Activated CD4-positive, alpha-beta T cell treated with anti-CD3 and anti-CD28 coated beads, Interleukin-2, Interleukin-4, amounts not matched to agents 100 ng/mL and 50 ng/mL, durations not matched to agents 16 hours and 8 hours (primary cell): Measurements from ENCODE around the gene CTNNA2.

Source experiments
- DNase-seq: peaks from one replicate; pipeline ENCODE4 v3.0.0-alpha.2; 2020; ENCODE audit warnings: low spot score

CTNNA2 gene

GRCh38 chr2:80330527-80331450 lies 817.9 kb downstream of the CTNNA2 start:
- no peak for DNase-seq

- DNase-seq: no peak
Observed at GRCh38 chr2:80333886-80334285, 821.0 kb downstream of the CTNNA2 start.

DNA sequence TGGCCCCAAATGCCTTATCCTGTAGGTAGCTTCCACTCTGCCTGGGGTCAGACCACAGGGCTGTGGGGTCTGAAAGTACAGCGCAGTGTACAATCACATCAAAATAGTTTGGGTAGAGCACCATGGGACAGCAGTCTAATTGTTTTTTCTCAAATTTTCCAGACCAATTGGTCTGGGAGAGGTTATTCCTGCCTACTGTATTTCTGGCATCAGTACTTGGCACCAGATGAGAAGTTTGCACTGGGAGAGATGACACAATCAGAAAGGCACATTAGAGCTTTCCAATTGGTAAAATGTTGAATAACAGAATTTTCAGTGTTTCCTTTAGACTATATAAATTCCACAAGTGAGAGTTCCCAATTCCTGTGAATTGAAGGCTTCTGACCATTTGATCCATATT lies 822.6 kb downstream of the CTNNA2 start:
- no peak for DNase-seq

GRCh38 chr2:80338794-80339193 lies 825.9 kb downstream of the CTNNA2 start:
- DNase-seq: no peak

DNA sequence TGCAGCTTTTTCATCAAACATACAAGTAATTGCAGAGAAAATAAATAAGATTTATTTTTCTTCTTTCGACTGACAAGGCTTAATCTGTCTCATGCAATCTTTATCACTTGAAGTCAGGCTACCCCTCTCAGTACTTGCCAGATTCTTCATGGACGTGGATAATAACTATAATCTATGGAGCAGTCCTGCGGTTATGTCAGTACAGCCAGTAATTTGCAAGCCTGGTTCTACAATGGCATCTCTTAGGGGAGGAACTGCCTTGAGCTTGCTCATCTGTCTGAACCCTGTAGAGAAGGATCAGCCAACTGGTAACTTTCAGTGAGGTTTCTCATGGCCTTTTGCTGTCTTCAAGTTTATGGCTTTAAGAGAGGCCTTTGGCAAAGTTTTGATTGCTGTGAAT lies 827.2 kb downstream of the CTNNA2 start:
- no peak for DNase-seq

GRCh38 chr2:80348078-80348477 lies 835.2 kb downstream of the CTNNA2 start:
- DNase-seq: no peak

- no peak for DNase-seq
Observed at GRCh38 chr2:80348953-80349352, 836.1 kb downstream of the CTNNA2 start.

DNA sequence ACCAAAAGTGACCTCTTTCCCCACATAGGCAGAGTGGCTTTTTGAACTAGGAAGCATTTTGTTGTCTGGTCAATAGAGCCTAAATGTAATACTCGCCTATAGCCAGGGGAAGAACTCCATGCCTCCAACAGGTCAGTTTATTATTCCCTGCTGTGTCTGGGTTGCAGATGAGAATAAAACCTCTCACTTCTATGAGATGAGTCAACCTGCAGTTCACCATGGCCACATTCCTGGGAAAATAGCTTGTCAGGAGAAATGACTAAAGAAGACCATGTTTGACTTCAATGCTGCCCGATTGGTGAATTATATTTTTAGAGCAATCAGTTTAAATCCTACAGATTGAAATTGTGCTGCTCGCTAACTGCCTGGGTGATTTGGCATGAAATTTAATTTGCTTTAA lies 838.4 kb downstream of the CTNNA2 start:
- DNase-seq: no peak

DNA sequence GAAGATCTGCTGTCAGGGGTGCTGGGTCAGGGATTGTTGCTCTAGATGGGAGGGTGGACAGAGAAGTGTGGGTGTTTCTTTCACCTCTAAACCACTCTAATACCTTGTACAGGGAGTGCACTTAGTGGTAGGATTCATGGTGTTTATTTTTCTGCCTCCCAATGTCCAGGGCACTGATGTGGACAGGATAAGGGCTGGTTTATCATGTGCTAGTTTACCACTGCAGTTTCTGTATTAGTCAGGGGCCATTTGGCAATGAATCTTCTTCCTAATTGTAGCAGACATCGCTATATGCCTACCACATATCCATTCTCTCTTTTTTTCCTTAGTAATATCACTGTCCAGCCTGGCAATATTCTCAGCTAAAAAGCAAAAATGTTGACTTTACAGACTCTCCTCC lies 842.0 kb downstream of the CTNNA2 start:
- no peak for DNase-seq

DNA sequence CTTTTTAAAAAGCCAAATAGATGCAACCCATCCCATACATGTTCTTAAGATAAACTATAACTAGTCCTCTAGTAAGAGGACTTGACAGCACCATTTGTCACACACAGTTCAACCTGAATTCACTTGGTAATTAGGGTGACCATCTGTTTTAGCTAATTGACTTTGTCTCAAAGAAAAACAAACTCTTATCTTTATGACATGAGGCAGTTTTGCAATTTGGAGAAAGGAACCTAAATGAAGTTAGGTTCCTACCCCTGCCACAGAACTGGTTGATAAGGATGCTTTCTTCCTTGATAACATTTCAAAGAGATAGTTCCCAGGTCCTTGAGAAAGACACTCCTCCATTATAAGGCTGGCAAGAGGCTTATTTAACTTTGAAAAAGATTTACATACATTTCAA lies 849.1 kb downstream of the CTNNA2 start:
- no peak for DNase-seq

DNA sequence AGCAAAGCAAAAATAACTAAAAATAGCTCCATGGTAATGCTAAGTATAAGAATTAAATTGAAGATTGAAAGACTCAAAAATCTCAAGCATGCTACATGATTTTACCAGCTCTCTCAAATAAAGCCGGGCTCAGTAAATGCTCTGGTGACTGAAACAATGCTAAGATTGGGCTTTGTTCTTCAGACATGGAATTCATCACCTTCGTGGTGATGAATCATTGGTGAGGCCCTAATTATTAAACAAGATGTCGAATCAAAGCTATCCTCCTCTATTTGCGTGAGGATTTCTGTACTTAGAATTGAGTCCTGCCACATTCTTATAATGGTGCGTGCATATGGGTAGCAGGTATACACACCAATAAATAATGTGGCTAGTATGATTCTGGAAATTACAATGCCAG lies 850.5 kb downstream of the CTNNA2 start:
- no peak for DNase-seq

- no peak for DNase-seq
Observed at GRCh38 chr2:80363791-80364349, 851.0 kb downstream of the CTNNA2 start.

DNA sequence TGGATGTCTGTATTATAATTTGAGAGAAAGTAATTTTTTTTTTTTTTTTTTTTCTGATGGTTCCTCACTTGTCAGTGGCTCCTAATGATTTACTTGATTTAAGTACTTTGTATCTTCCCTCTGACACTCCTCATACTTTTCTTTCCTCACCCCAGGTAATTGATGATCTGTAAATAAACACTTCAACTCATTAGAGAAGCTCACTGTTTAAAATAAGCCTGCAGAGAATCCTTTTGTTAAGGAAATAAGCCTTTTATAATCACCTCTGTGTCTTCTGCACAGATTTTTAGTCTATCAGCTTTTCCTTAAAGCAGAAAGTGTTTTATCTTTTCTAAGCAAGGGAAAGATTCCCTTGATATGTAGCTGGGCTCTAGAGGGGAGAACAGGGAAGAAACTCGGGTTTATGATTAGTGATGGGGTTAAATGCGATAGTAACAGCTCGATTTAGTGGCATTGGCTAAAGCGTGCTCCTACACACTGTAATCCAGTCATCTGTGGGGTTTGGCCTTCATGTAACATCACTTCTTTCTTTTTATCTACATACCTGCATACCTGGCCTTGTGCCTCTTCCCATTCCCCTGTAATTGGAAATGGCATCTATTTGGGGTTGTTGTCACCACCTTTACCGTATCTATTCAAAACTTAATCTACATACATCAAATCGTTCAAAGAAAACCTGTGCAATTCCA lies 851.8 kb downstream of the CTNNA2 start:
- DNase-seq: no peak

DNA sequence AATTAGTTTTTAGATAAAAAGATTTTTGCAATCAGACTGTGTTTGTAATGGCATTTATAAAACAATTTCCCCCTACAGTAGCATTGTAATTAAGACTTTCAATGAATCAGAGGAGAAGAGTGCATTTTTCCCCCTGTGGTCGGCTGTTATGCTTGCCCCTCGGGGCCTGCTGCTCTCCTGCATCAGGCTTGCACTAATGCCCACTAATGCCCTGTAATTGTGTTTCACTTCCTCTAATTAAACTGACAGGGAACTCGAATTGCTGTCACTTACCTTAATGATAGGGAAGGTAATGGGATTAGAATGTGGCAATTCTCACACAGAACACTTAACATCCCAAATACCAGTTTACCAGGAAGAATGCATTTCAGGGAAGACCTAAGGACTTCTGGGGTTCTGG lies 852.9 kb downstream of the CTNNA2 start:
- DNase-seq: no peak

DNA sequence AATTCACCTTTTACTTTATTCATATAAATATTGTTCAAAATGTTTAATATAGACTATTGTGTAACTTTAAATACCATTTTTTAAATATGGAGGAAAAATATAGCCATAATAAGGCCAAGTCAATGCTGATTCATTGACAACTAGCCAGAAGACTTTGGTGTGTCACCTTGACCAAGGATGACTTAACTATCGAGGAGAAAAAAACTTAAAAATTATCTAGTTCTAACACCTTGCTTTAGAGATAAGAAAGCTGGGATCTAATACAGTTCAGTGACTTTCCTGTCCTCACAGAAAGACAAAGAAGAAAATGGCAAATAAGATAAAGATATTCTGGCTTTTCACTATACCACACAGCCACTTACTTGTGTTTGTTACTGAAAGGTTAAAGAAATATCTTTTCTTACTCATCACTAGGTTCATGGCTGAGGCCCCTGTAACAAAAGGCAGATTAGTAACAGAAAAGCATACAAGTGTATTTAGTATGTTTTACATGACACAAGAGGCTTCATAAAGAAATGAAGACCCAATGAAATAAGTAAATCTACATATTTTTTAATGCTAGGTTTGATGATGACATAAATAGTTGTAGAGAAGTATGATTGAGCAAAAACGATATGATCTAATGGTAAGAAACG lies 857.6 kb downstream of the CTNNA2 start:
- no peak for DNase-seq

GRCh38 chr2:80374105-80374504 lies 861.3 kb downstream of the CTNNA2 start:
- DNase-seq: no peak

GRCh38 chr2:80377071-80377470 lies 864.2 kb downstream of the CTNNA2 start:
- DNase-seq: no peak

GRCh38 chr2:80380736-80381135 lies 867.9 kb downstream of the CTNNA2 start:
- DNase-seq: no peak

DNA sequence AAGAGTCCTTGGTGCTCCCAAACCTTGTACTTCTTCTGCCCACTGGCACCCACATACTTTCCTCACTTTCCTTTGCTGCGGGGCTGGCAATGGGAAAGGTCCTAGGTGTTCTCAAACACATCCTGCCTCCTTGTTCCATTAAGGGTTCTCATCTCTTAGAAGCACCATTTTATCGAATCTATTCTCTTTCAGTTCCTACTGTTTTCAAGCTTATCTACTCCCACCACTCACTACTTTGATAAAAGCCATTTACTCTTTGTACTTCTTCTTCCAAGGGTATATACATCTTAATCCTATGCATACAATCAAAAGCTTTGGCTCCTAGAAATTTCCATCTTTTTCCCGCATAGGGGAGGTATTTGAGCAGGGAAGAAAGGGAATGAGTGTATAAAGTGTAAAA lies 868.8 kb downstream of the CTNNA2 start:
- no peak for DNase-seq

GRCh38 chr2:80392441-80392840 lies 879.6 kb downstream of the CTNNA2 start:
- DNase-seq: no peak

DNA sequence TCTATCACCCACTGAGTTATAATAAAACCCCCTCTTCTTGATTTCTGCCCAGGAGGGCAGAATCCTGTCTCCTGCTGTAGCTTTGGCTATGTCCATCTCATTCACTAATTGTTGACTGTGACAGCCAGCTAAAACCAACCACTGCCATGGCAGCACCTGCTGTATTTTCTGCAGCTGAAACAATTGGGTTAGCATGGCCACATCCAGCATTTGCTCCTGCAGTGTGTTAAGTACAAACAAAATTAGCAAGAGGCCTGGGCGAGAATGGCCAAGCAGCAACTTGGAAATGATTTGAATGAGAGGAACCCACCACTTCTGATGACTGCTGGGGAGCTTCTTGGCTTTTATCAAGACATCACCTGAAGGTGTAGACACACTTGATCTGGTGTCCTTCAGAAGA lies 881.1 kb downstream of the CTNNA2 start:
- no peak for DNase-seq

GRCh38 chr2:80395251-80395650 lies 882.4 kb downstream of the CTNNA2 start:
- no peak for DNase-seq

DNA sequence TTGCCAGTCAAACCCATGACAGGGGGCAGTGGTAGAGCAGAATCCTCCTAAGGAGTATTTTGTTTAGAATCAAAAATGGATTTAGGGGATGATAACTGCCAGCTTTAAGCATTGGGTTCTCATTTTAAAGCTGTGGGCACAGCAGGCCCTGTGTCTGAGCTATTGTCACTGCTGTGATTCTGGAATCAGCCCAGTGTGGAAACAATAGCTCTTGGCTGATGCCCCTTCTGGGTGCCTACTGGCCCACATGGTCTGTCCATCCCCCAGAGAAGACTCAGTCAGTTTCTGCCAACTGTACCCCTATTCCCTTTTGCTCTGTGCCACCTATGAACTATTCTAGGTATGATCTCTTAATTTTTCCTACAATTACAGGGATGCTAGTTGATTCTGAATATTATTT lies 883.4 kb downstream of the CTNNA2 start:
- DNase-seq: no peak
